Suprapubic skin (tissue), 3 donors: Measurements from ENCODE around the gene TTC28.

Experiments used
- EP300 ChIP-seq: sonication (generic); formaldehyde crosslinking; IDR thresholded peaks from one replicate; pipeline ENCODE4 v1.6.1; 2017; ENCODE audit warnings: antibody characterized with exemption
- POLR2A ChIP-seq, 2 donors: fragments of 450-650 bp; IDR thresholded peaks; one replicate each; pipeline ENCODE4 v1.6.1; 2017; ENCODE audit warnings: antibody characterized with exemption in 2 of 2, mild to moderate bottlenecking in 2 of 2, moderate library complexity in 2 of 2
- TF ChIP-seq, protein P1 (sequence below), 2 donors: fragments of 200-600 bp in 1 of 2; fragments of 450-650 bp in 1 of 2; sonication (generic) in 1 of 2; IDR thresholded peaks; one replicate each; pipeline ENCODE4 v1.5.1; 2016 to 2019; ENCODE audit warnings: antibody characterized with exemption in 2 of 2, mild to moderate bottlenecking in 1 of 2, moderate library complexity in 1 of 2

DNA sequence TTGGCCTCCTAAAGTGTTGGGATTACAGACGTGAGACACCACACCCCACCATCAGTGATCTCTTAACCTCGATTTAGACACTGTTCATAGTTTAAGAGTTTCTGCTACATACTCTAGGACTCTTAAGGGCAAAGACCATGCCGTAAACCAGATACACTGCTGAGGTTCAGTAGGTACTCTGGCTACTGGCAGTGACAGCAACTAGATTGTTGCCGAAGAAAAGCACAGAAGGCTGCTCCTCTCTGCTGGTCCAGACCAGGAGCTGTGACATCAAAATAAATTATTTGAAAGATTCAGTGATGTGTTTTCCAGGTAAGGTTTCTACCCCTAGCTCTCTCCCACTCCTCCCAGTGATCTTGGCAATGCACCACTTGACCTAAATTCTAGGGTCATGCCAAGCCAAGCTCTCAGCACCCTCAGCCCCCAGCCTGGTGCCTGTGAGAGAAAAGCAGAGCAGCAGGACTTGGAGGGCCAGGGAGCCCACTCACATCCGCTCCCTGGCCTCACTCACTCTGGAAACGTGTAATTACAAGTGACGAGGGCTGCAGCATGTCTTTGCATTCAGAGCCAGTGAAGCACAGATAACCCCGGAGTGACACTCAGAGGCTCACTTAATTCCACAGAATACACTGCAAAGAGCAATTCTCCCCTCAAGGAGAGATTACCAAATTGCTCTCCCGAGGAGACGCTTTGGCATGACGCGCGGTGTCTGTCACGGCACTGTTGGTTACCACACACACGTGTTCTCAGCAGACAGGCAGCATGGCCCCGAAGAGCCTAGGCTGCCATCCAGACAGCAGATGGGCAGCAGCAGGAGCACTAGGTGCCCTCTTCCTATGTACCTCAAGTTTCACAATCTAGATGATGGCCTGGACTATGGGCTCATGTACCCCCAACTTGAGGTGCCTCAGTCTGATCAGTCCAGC, 663.7 kb downstream of the TTC28 start:
- TF ChIP-seq POLR2A (IDR thresholded peaks at IDR 0.05) (no peak), EP300 (no peak)
- TF ChIP-seq, protein P1, sequence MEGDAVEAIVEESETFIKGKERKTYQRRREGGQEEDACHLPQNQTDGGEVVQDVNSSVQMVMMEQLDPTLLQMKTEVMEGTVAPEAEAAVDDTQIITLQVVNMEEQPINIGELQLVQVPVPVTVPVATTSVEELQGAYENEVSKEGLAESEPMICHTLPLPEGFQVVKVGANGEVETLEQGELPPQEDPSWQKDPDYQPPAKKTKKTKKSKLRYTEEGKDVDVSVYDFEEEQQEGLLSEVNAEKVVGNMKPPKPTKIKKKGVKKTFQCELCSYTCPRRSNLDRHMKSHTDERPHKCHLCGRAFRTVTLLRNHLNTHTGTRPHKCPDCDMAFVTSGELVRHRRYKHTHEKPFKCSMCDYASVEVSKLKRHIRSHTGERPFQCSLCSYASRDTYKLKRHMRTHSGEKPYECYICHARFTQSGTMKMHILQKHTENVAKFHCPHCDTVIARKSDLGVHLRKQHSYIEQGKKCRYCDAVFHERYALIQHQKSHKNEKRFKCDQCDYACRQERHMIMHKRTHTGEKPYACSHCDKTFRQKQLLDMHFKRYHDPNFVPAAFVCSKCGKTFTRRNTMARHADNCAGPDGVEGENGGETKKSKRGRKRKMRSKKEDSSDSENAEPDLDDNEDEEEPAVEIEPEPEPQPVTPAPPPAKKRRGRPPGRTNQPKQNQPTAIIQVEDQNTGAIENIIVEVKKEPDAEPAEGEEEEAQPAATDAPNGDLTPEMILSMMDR (IDR thresholded peaks at IDR 0.05) = no peak
